Endodermal cell (in vitro differentiated cells): ENCODE results near the gene TBL3. TPM values are rescaled to one million over a fixed set of nuclear protein-coding genes. Genes with fewer than 3 reads are reported as not detected.

Experiments
- DNase-seq: peaks from one replicate; pipeline ENCODE4 v3.0.0-alpha.2; 2017
- H3K27ac ChIP-seq: 2 replicates; pipeline ENCODE4 v1.5.1; 2013; ENCODE audit warnings: mild to moderate bottlenecking, low read depth, low read length, moderate library complexity
- H3K27me3 ChIP-seq: 2 replicates; pipeline ENCODE4 v1.6.1; 2013; ENCODE audit warnings: mild to moderate bottlenecking, low read length, moderate library complexity; ENCODE audit not compliant: insufficient read depth, control insufficient read depth, poor library complexity, severe bottlenecking
- H3K36me3 ChIP-seq: 2 replicates; pipeline ENCODE4 v1.7.0; 2013; ENCODE audit warnings: mild to moderate bottlenecking, low read length, moderate library complexity; ENCODE audit not compliant: control insufficient read depth, insufficient read depth
- H3K4me1 ChIP-seq: one replicate; pipeline ENCODE4 v1.7.0; 2013; ENCODE audit warnings: low read length; ENCODE audit not compliant: control insufficient read depth, insufficient read depth
- H3K4me3 ChIP-seq: 2 replicates; pipeline ENCODE4 v1.5.1; 2013; ENCODE audit warnings: mild to moderate bottlenecking, low read length, moderate library complexity
- H3K9ac ChIP-seq: 2 replicates; pipeline ENCODE4 v1.6.1; 2013; ENCODE audit warnings: mild to moderate bottlenecking, low read length, moderate library complexity; ENCODE audit not compliant: poor library complexity, severe bottlenecking; ENCODE audit errors: extremely low read depth
- H3K9me3 ChIP-seq: 2 replicates; pipeline ENCODE4 v1.6.1; 2013; ENCODE audit warnings: mild to moderate bottlenecking, low read length, moderate library complexity; ENCODE audit not compliant: control insufficient read depth
- H3K27ac Mint-ChIP-seq: 2 replicates; pipeline ENCODE4 v1.8.0; 2020; ENCODE audit warnings: mixed read lengths
- H3K27me3 Mint-ChIP-seq: 2 replicates; pipeline ENCODE4 v1.8.0; 2021; ENCODE audit warnings: mild to moderate bottlenecking, mixed read lengths; ENCODE audit not compliant: insufficient read depth
- H3K36me3 Mint-ChIP-seq: 2 replicates; pipeline ENCODE4 v1.8.0; 2020; ENCODE audit warnings: low read depth, mixed read lengths
- H3K4me1 Mint-ChIP-seq: 2 replicates; pipeline ENCODE4 v1.8.0; 2020; ENCODE audit warnings: mixed read lengths
- H3K4me3 Mint-ChIP-seq: 2 replicates; pipeline ENCODE4 v1.8.0; 2020; ENCODE audit warnings: mild to moderate bottlenecking, moderate library complexity, mixed read lengths
- H3K9me3 Mint-ChIP-seq: 2 replicates; pipeline ENCODE4 v1.8.0; 2020; ENCODE audit warnings: mild to moderate bottlenecking, mixed read lengths
- CTCF ChIP-seq: fragments of 200-600 bp; sonication (generic); conservative IDR thresholded peaks from 2 replicates; pipeline ENCODE4 v1.5.0; 2021; ENCODE audit warnings: antibody characterized with exemption, mild to moderate bottlenecking
- WGBS, 2 experiments: methylation state at CpG; one replicate each; pipeline versions ENCODE4 v1.1.5 to v1.1.7; 2013; ENCODE audit warnings: missing lambda C conversion rate in 2 of 2, mixed read lengths in 1 of 2; ENCODE audit not compliant: insufficient coverage in 1 of 2, insufficient read length in 1 of 2; 5-methylcytosine and 5-hydroxymethylcytosine counted together
- total RNA-seq, 2 donors: library from RNA; stranded (reverse); fragmentation: NEBNext Ultra II Directional in 1 of 2; extraction: Animal tissue kit (Norgen Biotek cat#: 25700) in 1 of 2; gene quantifications; 2 replicates in 1 of 2; 3 replicates in 1 of 2; pipeline ENCODE4 v1.2.1, GENCODE V29; 2021

The TBL3 gene
- total RNA-seq, 2 donors from 2014 or later: 43.4 to 49.7 TPM

GRCh38 chr16:1933097-1933661 lies 38.7 kb upstream of the TBL3 start:
- no peak overlapping the region for H3K4me3 Mint-ChIP-seq
- Histone ChIP-seq H3K4me3 (no peak overlapping the region), H3K4me1 (no peaks in the 10 kb centered on the region), H3K27me3 (peaks cover 13% of the 10 kb centered on the region), H3K36me3 (peaks cover 4% of the 10 kb centered on the region), H3K9ac (no peak overlapping the region), H3K9me3 (no peaks in the 10 kb centered on the region), H3K27ac (no peak overlapping the region)
- peaks cover 27% of the 10 kb centered on the region for H3K27me3 Mint-ChIP-seq
- H3K36me3 Mint-ChIP-seq: peaks cover 9% of the 10 kb centered on the region
- WGBS, 2 experiments: 83 to 84% methylated on average over 9 to 23 of the region's 23 CpGs
- peak; percentile 47 for DNase-seq
- no peak overlapping the region for H3K27ac Mint-ChIP-seq
- peaks cover 2% of the 10 kb centered on the region for H3K4me1 Mint-ChIP-seq
- no peak for TF ChIP-seq CTCF
- H3K9me3 Mint-ChIP-seq: no peaks in the 10 kb centered on the region

- H3K4me3 Mint-ChIP-seq: no peak overlapping the region
- Histone ChIP-seq H3K9ac (no peak overlapping the region), H3K9me3 (no peaks in the 10 kb centered on the region), H3K4me1 (no peaks in the 10 kb centered on the region), H3K27ac (no peak overlapping the region), H3K4me3 (no peak overlapping the region), H3K27me3 (no peaks in the 10 kb centered on the region), H3K36me3 (peaks cover 4% of the 10 kb centered on the region)
- H3K27me3 Mint-ChIP-seq: peaks cover 1% of the 10 kb centered on the region
- no peaks in the 10 kb centered on the region for H3K9me3 Mint-ChIP-seq
- 93 to 100% methylated on average over 4 to 11 of the region's 11 CpGs for WGBS, 2 experiments
- DNase-seq: no peak
- TF ChIP-seq CTCF: no peak
- H3K27ac Mint-ChIP-seq: no peak overlapping the region
- H3K36me3 Mint-ChIP-seq: peaks cover 22% of the 10 kb centered on the region
- peaks cover 3% of the 10 kb centered on the region for H3K4me1 Mint-ChIP-seq
Measured at GRCh38 chr16:1936945-1937479, 34.8 kb upstream of the TBL3 start.

- Histone ChIP-seq H3K4me1 (no peaks in the 10 kb centered on the region), H3K27ac (no peak overlapping the region), H3K4me3 (no peak overlapping the region), H3K27me3 (no peaks in the 10 kb centered on the region), H3K36me3 (peaks cover 4% of the 10 kb centered on the region), H3K9ac (no peak overlapping the region), H3K9me3 (no peaks in the 10 kb centered on the region)
- 90 to 94% methylated on average over 9 to 10 of the region's 10 CpGs for WGBS, 2 experiments
- H3K9me3 Mint-ChIP-seq: no peaks in the 10 kb centered on the region
- no peak for DNase-seq
- no peak overlapping the region for H3K27ac Mint-ChIP-seq
- H3K27me3 Mint-ChIP-seq: peaks cover 1% of the 10 kb centered on the region
- no peak for TF ChIP-seq CTCF
- H3K36me3 Mint-ChIP-seq: peaks cover 22% of the 10 kb centered on the region
- no peak overlapping the region for H3K4me3 Mint-ChIP-seq
- H3K4me1 Mint-ChIP-seq: peaks cover 3% of the 10 kb centered on the region
Measured at GRCh38 chr16:1938316-1938715, 33.5 kb upstream of the TBL3 start.
